K562 (cell line): ENCODE measurements around the gene HELZ2. TPM values are rescaled to one million over a fixed set of nuclear protein-coding genes. Genes with fewer than 3 reads are reported as not detected.

Source experiments
- ATF2 ChIP-seq: sonication (generic); formaldehyde crosslinking; IDR thresholded peaks from 2 replicates; pipeline ENCODE4 v1.8.1; 2022; ENCODE audit warnings: missing genetic modification reagents
- CREB3L1 ChIP-seq: fragments of 450-650 bp; IDR thresholded peaks from 2 replicates; pipeline ENCODE4 v1.6.1; 2014; ENCODE audit warnings: low read depth, mild to moderate bottlenecking, moderate library complexity, borderline replicate concordance
- HMGXB4 ChIP-seq: sonication (generic); formaldehyde crosslinking; IDR thresholded peaks from 2 replicates; pipeline ENCODE4 v1.8.1; 2023; ENCODE audit warnings: mild to moderate bottlenecking, missing genetic modification reagents
- MAX ChIP-seq: sonication (generic); formaldehyde crosslinking; IDR thresholded peaks from 2 replicates; pipeline ENCODE4 v1.9.0; 2022; ENCODE audit warnings: mild to moderate bottlenecking, missing genetic modification reagents
- NFE2L1 ChIP-seq: fragments of 450-650 bp; IDR thresholded peaks from 2 replicates; pipeline ENCODE4 v1.6.1; 2016; ENCODE audit warnings: missing genetic modification characterization, low read depth, mild to moderate bottlenecking, missing compliant biosample characterization, moderate library complexity, borderline replicate concordance
- PHF20 ChIP-seq: fragments of 450-650 bp; IDR thresholded peaks from 2 replicates; pipeline ENCODE4 v1.6.1; 2018; ENCODE audit not compliant: partially characterized antibody
- RAD21 ChIP-seq, 2 experiments: fragments of 250-450 bp in 1 of 2; fragments of 450-650 bp in 1 of 2; sonication (Bioruptor Pico) in 1 of 2; formaldehyde crosslinking in 1 of 2; IDR thresholded peaks in 1 of 2; conservative IDR thresholded peaks in 1 of 2; 2 replicates each; pipeline versions ENCODE4 v1.4.0 to v1.8.0; 2020 to 2022; ENCODE audit warnings: mild to moderate bottlenecking in 2 of 2, moderate library complexity in 1 of 2
- TCF7 ChIP-seq: sonication (generic); IDR thresholded peaks from 2 replicates; pipeline ENCODE4 v1.6.1; 2016; ENCODE audit warnings: antibody characterized with exemption, borderline replicate concordance
- ZNF134 ChIP-seq: fragments of 250-450 bp; sonication (Bioruptor Pico); conservative IDR thresholded peaks from 2 replicates; pipeline ENCODE4 v1.4.0; 2020
- ZNF232 ChIP-seq: sonication (generic); formaldehyde crosslinking; IDR thresholded peaks from 2 replicates; pipeline ENCODE4 v1.8.0; 2022; ENCODE audit warnings: mild to moderate bottlenecking, missing genetic modification reagents
- ZNF311 ChIP-seq: fragments of 250-450 bp; sonication (Bioruptor Pico); IDR thresholded peaks from 2 replicates; pipeline ENCODE4 v1.4.0; 2020; ENCODE audit warnings: mild to moderate bottlenecking, moderate library complexity
- polyA plus RNA-seq, 8 experiments: library from polyadenylated mRNA; depleted of rRNA in 4 of 8; stranded (reverse) in 5 of 8; unstranded in 3 of 8; fragments of >200 nt; fragmentation: Nextera tagmentation in 2 of 8; fragmentation: Illumina TruSeq in 1 of 8; extraction: Ambion mirVana in 2 of 8; extraction: Trizol in 1 of 8; gene quantifications; 2 replicates each; pipeline versions ENCODE4 v1.2.1 to v1.2.3, GENCODE V29; 2011 to 2014; ENCODE audit warnings: inconsistent platforms in 1 of 8, missing spikeins in 1 of 8
- total RNA-seq, 7 experiments: library from RNA; depleted of rRNA in 6 of 7; stranded (reverse); fragments of >200 nt in 6 of 7; fragmentation: Illumina TruSeq in 2 of 7; extraction: Trizol in 2 of 7; gene quantifications; 2 replicates each; pipeline versions ENCODE4 v1.2.1 to v1.2.3, GENCODE V29; 2011 to 2021; ENCODE audit warnings: low replicate concordance in 1 of 7
- TF ChIP-seq, protein P1 (sequence below): fragments of 450-650 bp; IDR thresholded peaks from 2 replicates; pipeline ENCODE4 v1.6.1; 2017; ENCODE audit warnings: antibody characterized with exemption
- TF ChIP-seq, protein P2 (sequence below): sonication (generic); formaldehyde crosslinking; IDR thresholded peaks from 2 replicates; pipeline ENCODE4 v1.8.0; 2022; ENCODE audit warnings: mild to moderate bottlenecking, missing genetic modification reagents

HELZ2 gene
- total and polyA plus RNA-seq, 9 of the 15 experiments (the other 6 are each of a cell fraction or from before 2014, with no cell fraction given) = 0.03 to 7.8 (median 2.9) TPM; not detected in 1

- TF ChIP-seq CREB3L1 (no peak), TCF7 (no peak), HMGXB4 (0 out of 2 replicates have a peak, but pooled peaks have one; percentile 44), ATF2 (0 out of 2 replicates have a peak, but pooled peaks have one; percentile 12), MAX (CRISPR knock-in tag) (peak; percentile 94), ZNF134 (no peak), PHF20 (no peak), ZNF311 (CRISPR knock-in tag) (no peak), NFE2L1 (tag) (no peak), RAD21 (CRISPR knock-in tag; conservative IDR thresholded peaks at IDR 0.05 in 1 of 2, IDR thresholded peaks at IDR 0.05 in 1 of 2) (no peak), ZNF232 (CRISPR knock-in tag) (peak; percentile 83; the same call in 1 of the 2 replicates)
- TF ChIP-seq, protein P1, sequence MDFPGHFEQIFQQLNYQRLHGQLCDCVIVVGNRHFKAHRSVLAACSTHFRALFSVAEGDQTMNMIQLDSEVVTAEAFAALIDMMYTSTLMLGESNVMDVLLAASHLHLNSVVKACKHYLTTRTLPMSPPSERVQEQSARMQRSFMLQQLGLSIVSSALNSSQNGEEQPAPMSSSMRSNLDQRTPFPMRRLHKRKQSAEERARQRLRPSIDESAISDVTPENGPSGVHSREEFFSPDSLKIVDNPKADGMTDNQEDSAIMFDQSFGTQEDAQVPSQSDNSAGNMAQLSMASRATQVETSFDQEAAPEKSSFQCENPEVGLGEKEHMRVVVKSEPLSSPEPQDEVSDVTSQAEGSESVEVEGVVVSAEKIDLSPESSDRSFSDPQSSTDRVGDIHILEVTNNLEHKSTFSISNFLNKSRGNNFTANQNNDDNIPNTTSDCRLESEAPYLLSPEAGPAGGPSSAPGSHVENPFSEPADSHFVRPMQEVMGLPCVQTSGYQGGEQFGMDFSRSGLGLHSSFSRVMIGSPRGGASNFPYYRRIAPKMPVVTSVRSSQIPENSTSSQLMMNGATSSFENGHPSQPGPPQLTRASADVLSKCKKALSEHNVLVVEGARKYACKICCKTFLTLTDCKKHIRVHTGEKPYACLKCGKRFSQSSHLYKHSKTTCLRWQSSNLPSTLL = no peak
- TF ChIP-seq, protein P2, sequence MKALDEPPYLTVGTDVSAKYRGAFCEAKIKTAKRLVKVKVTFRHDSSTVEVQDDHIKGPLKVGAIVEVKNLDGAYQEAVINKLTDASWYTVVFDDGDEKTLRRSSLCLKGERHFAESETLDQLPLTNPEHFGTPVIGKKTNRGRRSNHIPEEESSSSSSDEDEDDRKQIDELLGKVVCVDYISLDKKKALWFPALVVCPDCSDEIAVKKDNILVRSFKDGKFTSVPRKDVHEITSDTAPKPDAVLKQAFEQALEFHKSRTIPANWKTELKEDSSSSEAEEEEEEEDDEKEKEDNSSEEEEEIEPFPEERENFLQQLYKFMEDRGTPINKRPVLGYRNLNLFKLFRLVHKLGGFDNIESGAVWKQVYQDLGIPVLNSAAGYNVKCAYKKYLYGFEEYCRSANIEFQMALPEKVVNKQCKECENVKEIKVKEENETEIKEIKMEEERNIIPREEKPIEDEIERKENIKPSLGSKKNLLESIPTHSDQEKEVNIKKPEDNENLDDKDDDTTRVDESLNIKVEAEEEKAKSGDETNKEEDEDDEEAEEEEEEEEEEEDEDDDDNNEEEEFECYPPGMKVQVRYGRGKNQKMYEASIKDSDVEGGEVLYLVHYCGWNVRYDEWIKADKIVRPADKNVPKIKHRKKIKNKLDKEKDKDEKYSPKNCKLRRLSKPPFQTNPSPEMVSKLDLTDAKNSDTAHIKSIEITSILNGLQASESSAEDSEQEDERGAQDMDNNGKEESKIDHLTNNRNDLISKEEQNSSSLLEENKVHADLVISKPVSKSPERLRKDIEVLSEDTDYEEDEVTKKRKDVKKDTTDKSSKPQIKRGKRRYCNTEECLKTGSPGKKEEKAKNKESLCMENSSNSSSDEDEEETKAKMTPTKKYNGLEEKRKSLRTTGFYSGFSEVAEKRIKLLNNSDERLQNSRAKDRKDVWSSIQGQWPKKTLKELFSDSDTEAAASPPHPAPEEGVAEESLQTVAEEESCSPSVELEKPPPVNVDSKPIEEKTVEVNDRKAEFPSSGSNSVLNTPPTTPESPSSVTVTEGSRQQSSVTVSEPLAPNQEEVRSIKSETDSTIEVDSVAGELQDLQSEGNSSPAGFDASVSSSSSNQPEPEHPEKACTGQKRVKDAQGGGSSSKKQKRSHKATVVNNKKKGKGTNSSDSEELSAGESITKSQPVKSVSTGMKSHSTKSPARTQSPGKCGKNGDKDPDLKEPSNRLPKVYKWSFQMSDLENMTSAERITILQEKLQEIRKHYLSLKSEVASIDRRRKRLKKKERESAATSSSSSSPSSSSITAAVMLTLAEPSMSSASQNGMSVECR (CRISPR knock-in tag) = 0 out of 2 replicates have a peak, but pooled peaks have one; percentile 20
Observed at GRCh38 chr20:63534831-63535651, 39.0 kb downstream of the HELZ2 start (continued).
